Smooth muscle cell (in vitro differentiated cells): Measurements from ENCODE around the gene RNF157. TPM values are rescaled to one million over a fixed set of nuclear protein-coding genes. Genes with fewer than 3 reads are reported as not detected.

ENCODE experiments used
- DNase-seq: peaks from one replicate; lab custom pipeline; 2025; ENCODE audit not compliant: unreplicated experiment; lab: John Stamatoyannopoulos, UW
- H2AFZ ChIP-seq: fragments of 200-600 bp; sonication (generic); 2 replicates; pipeline ENCODE4 v1.6.0; 2016; ENCODE audit warnings: antibody characterized with exemption, low read depth, mild to moderate bottlenecking
- H3F3A ChIP-seq: fragments of 200-600 bp; sonication (generic); 2 replicates; pipeline ENCODE4 v1.6.0; 2017; ENCODE audit warnings: antibody characterized with exemption, low read depth
- H3K27ac ChIP-seq: fragments of 200-600 bp; sonication (generic); 2 replicates; pipeline ENCODE4 v1.5.1; 2016; ENCODE audit warnings: low read depth, mild to moderate bottlenecking
- H3K27me3 ChIP-seq: fragments of 200-600 bp; sonication (generic); 2 replicates; pipeline ENCODE4 v1.6.1; 2016; ENCODE audit warnings: low read depth, mild to moderate bottlenecking
- H3K36me3 ChIP-seq: fragments of 200-600 bp; sonication (generic); 2 replicates; pipeline ENCODE4 v1.5.1; 2016; ENCODE audit warnings: low read depth
- H3K4me1 ChIP-seq: fragments of 200-600 bp; sonication (generic); 2 replicates; pipeline ENCODE4 v1.5.1; 2016; ENCODE audit warnings: low read depth
- H3K4me2 ChIP-seq: fragments of 200-600 bp; sonication (generic); 2 replicates; pipeline ENCODE4 v1.6.0; 2016; ENCODE audit warnings: mild to moderate bottlenecking
- H3K4me3 ChIP-seq: fragments of 200-600 bp; sonication (generic); 2 replicates; pipeline ENCODE4 v1.5.1; 2016; ENCODE audit warnings: mild to moderate bottlenecking
- H3K79me2 ChIP-seq: fragments of 200-600 bp; sonication (generic); 2 replicates; pipeline ENCODE4 v1.6.0; 2016; ENCODE audit warnings: low read depth, mild to moderate bottlenecking
- H3K9ac ChIP-seq: fragments of 200-600 bp; sonication (generic); 2 replicates; pipeline ENCODE4 v1.6.0; 2016; ENCODE audit warnings: low read depth
- H3K9me3 ChIP-seq: fragments of 200-600 bp; sonication (generic); replicated peaks from 2 replicates; pipeline ENCODE4 v1.5.1; 2016; ENCODE audit warnings: low read depth
- H4K20me1 ChIP-seq: fragments of 200-600 bp; sonication (generic); 2 replicates; pipeline ENCODE4 v1.6.0; 2016; ENCODE audit warnings: low read depth
- WGBS: methylation state at CpG from one replicate; pipeline ENCODE4 v1.1.7; 2016; ENCODE audit warnings: low lambda C conversion rate; 5-methylcytosine and 5-hydroxymethylcytosine counted together
- polyA plus RNA-seq: library from polyadenylated mRNA; unstranded; fragments of >200 nt; fragmentation: Nextera tagmentation; extraction: Ambion mirVana; gene quantifications from 2 replicates; pipeline ENCODE4 v1.2.1, GENCODE V29; 2016
- total RNA-seq: library from RNA; depleted of rRNA; stranded (reverse); fragments of >200 nt; gene quantifications from 2 replicates; pipeline ENCODE4 v1.2.3, GENCODE V29; 2014
- TF ChIP-seq, protein P1 (sequence below): fragments of 200-600 bp; sonication (generic); IDR thresholded peaks from 2 replicates; pipeline ENCODE4 v1.5.1; 2017; ENCODE audit warnings: borderline replicate concordance, mild to moderate bottlenecking, antibody characterized with exemption; ENCODE audit not compliant: insufficient read depth, poor library complexity, severe bottlenecking

The RNF157 gene
- total and polyA plus RNA-seq, 2 experiments from 2014 or later = 0.09 to 0.63 TPM

DNA sequence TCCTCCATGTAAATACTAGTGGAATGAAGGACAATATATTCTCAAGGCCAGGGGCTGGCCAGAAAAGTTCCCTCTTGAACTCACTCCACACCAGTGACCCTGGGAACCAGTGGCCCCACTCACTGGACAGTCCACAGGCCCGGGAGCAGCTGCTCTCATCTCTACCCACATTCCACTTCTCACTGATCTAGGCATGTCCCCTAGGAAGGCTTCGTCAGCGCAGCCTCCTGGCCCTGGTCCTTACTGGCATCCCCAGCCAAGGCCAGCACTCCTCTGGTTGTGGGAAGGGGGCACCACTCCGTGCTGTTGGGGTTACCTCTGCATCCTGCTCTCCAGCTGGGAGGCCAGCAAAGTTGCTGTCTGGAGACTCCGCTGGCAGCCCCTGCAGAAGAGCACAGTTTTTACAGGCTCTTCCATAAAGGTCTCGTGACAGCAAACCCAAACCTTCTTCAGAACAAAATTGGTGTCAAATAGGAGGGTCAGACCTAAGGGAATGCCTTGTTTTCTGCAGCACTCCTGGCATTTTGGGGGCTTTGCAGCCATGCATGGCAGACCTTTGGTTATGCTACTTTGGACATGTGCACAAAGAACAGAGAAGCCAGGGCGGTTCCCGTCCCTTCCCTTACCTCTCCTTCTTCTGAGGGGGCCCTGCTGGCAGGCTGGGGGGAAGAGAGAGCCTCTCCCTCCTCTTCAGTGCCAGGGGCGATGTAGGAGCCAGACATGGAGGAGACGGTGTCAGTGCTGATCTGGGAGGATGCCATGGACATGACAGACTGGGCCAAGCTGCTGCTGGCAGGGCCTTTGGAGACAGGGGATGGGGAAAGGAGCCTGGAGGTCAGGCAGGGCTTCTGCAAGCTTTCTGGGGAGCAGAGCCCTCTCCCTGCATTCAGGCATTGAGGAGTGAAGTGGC is 85.1 kb downstream of the RNF157 start:
- no peaks in the 10 kb centered on the region for H3K27me3 ChIP-seq
- WGBS = 92% methylated on average over 10 of the region's 10 CpGs

DNA sequence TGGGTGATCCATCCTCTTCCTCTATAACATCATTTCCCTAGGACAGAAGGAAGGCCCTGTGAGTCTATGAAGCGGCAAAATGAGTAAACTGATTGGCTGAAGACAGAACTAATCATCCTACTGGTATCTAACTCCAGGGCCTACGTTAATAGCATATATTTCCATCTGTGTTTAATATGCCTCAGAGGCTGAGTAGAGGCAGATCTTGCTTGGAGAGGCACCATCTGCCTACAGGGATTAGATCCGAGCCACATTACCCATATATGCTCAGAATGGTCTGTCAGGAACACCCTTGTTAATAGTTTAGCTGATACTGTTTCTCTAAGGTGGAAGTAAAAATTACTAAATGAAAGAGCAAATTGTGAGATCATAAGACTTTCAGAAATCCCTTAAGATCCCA is 86.0 kb downstream of the RNF157 start:
- TF ChIP-seq, protein P1, sequence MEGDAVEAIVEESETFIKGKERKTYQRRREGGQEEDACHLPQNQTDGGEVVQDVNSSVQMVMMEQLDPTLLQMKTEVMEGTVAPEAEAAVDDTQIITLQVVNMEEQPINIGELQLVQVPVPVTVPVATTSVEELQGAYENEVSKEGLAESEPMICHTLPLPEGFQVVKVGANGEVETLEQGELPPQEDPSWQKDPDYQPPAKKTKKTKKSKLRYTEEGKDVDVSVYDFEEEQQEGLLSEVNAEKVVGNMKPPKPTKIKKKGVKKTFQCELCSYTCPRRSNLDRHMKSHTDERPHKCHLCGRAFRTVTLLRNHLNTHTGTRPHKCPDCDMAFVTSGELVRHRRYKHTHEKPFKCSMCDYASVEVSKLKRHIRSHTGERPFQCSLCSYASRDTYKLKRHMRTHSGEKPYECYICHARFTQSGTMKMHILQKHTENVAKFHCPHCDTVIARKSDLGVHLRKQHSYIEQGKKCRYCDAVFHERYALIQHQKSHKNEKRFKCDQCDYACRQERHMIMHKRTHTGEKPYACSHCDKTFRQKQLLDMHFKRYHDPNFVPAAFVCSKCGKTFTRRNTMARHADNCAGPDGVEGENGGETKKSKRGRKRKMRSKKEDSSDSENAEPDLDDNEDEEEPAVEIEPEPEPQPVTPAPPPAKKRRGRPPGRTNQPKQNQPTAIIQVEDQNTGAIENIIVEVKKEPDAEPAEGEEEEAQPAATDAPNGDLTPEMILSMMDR = no peak
- H3K27ac ChIP-seq = no peak overlapping the region
- no peak overlapping the region for H3K4me2 ChIP-seq
- H3K4me3 ChIP-seq = no peak overlapping the region
- H3K27me3 ChIP-seq = no peaks in the 10 kb centered on the region
- no peaks in the 10 kb centered on the region for H3F3A ChIP-seq
- H3K9ac ChIP-seq = no peak overlapping the region
- DNase-seq = no peak
- WGBS = 67% methylated on average over 3 of the region's 3 CpGs
- H3K4me1 ChIP-seq = no peaks in the 10 kb centered on the region
- H4K20me1 ChIP-seq = no peaks in the 10 kb centered on the region
- no peaks in the 10 kb centered on the region for H3K36me3 ChIP-seq
- H3K79me2 ChIP-seq = no peaks in the 10 kb centered on the region
- no peaks in the 10 kb centered on the region for H3K9me3 ChIP-seq
- H2AFZ ChIP-seq = no peak overlapping the region

More for the DNA sequence above, 85.1 kb downstream of the RNF157 start:
- no peak overlapping the region for H2AFZ ChIP-seq
- no peaks in the 10 kb centered on the region for H3K9me3 ChIP-seq
- no peak overlapping the region for H3K9ac ChIP-seq
- no peaks in the 10 kb centered on the region for H3F3A ChIP-seq
- no peaks in the 10 kb centered on the region for H3K4me1 ChIP-seq
- no peak for DNase-seq
- no peak overlapping the region for H3K4me3 ChIP-seq
- H3K79me2 ChIP-seq = no peaks in the 10 kb centered on the region
- no peak overlapping the region for H3K27ac ChIP-seq
- H4K20me1 ChIP-seq = no peaks in the 10 kb centered on the region
- TF ChIP-seq, protein P1 = no peak
- H3K4me2 ChIP-seq = no peak overlapping the region
- H3K36me3 ChIP-seq = no peaks in the 10 kb centered on the region

DNA sequence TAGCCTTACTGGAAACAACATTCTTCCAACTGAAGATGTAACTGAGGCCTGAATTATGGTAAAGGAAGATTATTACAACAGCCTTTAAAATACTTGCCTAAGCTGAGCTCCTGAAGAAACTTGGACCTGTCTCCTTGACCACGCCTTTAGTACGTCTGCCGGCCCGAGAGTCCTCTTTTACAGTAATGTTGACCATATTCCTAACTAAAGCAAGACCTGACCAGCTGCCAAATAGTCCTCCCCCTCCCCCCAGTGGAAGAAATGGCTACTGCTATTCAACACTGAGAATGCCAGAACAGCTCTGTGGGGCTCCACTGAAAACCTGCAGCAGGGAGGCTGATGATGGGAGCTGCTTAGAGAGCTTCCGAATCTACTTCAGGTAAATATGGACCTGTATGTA is 86.7 kb downstream of the RNF157 start:
- Histone ChIP-seq H3K4me3 (no peak overlapping the region), H3K9me3 (no peaks in the 10 kb centered on the region), H4K20me1 (no peaks in the 10 kb centered on the region), H2AFZ (no peak overlapping the region), H3K36me3 (no peaks in the 10 kb centered on the region), H3K27ac (no peak overlapping the region), H3K4me1 (no peaks in the 10 kb centered on the region), H3K9ac (no peak overlapping the region), H3F3A (no peaks in the 10 kb centered on the region), H3K79me2 (no peaks in the 10 kb centered on the region), H3K4me2 (no peak overlapping the region), H3K27me3 (no peaks in the 10 kb centered on the region)
- 74% methylated on average over 5 of the region's 5 CpGs for WGBS
- no peak for DNase-seq
- TF ChIP-seq, protein P1 = peak; percentile 36
